Measurements from ENCODE around the gene DUSP12. TPM values are rescaled to one million over a fixed set of nuclear protein-coding genes. Genes with fewer than 3 reads are reported as not detected.

The DUSP12 gene
- total and polyA plus RNA-seq, 12 donors, result 7.8 to 48.1 (median 16.6) TPM

GRCh38 chr1:161771973-161772372 is 22.4 kb downstream of the DUSP12 start:
- Histone ChIP-seq H3K27ac (peak overlapping the region in 2 of 5 donors; percentile 37 to 58), H3K36me3 (replicated peaks in 1 of 2) (no peaks in the 10 kb centered on the region), H3K9me3 (replicated peaks in 1 of 3) (no peaks in the 10 kb centered on the region), H3K4me3 (no peak overlapping the region), H3K27me3 (no peaks in the 10 kb centered on the region), H3K4me1 (replicated peaks in 1 of 2) (peaks cover 17 to 61% of the 10 kb centered on the region in 2 donors)
- intact Hi-C loops (cut with DNase I), result no loop called here
- no peak for TF ChIP-seq POLR2A (IDR thresholded peaks at IDR 0.05)
- TF ChIP-seq CTCF (IDR thresholded peaks at IDR 0.05), result no peak
- no peak for DNase-seq
- WGBS, 4 donors, result 70 to 80% (median 74%) methylated on average over 2 of the region's 2 CpGs

GRCh38 chr1:161772397-161772796 is 22.8 kb downstream of the DUSP12 start:
- no peak for DNase-seq
- Histone ChIP-seq H3K4me3 (no peak overlapping the region), H3K27ac (peak overlapping the region in 3 of 5 donors; percentile 12 to 58 (median 37)), H3K4me1 (replicated peaks in 1 of 2) (peaks cover 13 to 57% of the 10 kb centered on the region in 2 donors), H3K36me3 (replicated peaks in 1 of 2) (no peaks in the 10 kb centered on the region), H3K27me3 (no peaks in the 10 kb centered on the region), H3K9me3 (replicated peaks in 1 of 3) (no peaks in the 10 kb centered on the region)
- intact Hi-C loops (cut with DNase I), result no loop called here
- no peak for TF ChIP-seq CTCF (IDR thresholded peaks at IDR 0.05)
- no peak for TF ChIP-seq POLR2A (IDR thresholded peaks at IDR 0.05)

- H3K9me3 ChIP-seq (replicated peaks in 1 of 3), result no peaks in the 10 kb centered on the region
- no peak overlapping the region for H3K4me3 ChIP-seq
- WGBS, 4 donors, result 29 to 48% (median 37%) methylated on average over 4 of the region's 4 CpGs
- H3K27me3 ChIP-seq, result no peaks in the 10 kb centered on the region
- TF ChIP-seq CTCF (IDR thresholded peaks at IDR 0.05) (no peak), POLR2A (IDR thresholded peaks at IDR 0.05) (no peak)
- H3K4me1 ChIP-seq (replicated peaks in 1 of 2), result peaks cover 11 to 44% of the 10 kb centered on the region in 2 donors
- intact Hi-C loops (cut with DNase I), result no loop called here
- no peaks in the 10 kb centered on the region for H3K36me3 ChIP-seq (replicated peaks in 1 of 2)
- DNase-seq, result no peak
- peak overlapping the region in 1 of 5 donors; percentile 58 for H3K27ac ChIP-seq
Observed at GRCh38 chr1:161773791-161774190, 24.2 kb downstream of the DUSP12 start.

- 91 to 97% (median 93%) methylated on average over 2 of the region's 2 CpGs for WGBS, 4 donors
- Histone ChIP-seq H3K27me3 (no peaks in the 10 kb centered on the region), H3K4me1 (replicated peaks in 1 of 2) (peaks cover 11 to 18% of the 10 kb centered on the region in 2 donors), H3K9me3 (replicated peaks in 1 of 3) (no peaks in the 10 kb centered on the region), H3K36me3 (replicated peaks in 1 of 2) (peaks cover 0 to under 1% of the 10 kb centered on the region in 2 donors), H3K4me3 (no peak overlapping the region), H3K27ac (no peak overlapping the region)
- TF ChIP-seq CTCF (IDR thresholded peaks at IDR 0.05), result no peak
- no peak for TF ChIP-seq POLR2A (IDR thresholded peaks at IDR 0.05)
- intact Hi-C loops (cut with DNase I), result no loop called here
- no peak for DNase-seq
Observed at GRCh38 chr1:161777261-161777660, 27.7 kb downstream of the DUSP12 start.

Measured in adrenal gland (tissue), 12 donors.